ENCODE measurements around the gene RPS6KB2.

DNA sequence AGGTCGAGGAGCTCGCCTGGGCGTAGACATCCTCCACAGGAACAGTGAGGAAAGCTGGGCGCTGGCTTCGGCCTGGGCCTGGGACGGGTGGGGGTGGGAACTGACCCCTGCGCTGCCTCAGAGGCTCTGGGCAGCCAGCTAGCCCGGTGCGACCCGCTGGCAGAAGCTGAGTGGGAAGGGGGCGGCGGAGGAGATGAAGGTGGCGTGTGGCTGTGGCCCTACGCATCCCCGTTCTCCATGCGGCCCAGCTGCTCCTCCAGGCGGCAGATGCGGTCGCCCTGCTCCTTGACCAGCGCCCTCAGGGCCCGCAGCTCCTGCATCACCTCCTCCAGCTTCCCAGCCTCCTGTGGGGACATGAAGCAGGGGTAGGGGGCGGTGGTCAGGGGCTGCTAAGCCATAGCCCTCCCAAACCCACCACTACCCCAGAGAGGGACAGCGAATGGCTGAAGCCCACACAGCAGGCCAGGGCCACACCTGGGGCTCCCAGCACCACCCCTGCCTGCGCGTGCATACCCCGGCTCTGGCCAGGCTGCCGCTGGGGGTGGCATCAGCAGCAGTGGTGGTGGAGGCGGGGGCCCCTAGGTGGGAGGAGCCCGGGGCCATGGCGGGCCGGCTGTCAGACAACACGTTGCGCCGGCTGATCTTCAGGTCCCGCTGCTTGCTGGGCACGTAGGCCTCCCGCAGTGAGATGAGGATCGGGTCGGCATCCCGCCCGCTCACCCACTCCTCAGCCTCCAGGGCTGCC is 10.0 kb downstream of the RPS6KB2 start:
- TF ChIP-seq POLR2A (IDR thresholded peaks at IDR 0.05; ENCODE audit: borderline replicate concordance, extremely low read depth, insufficient read depth, insufficient read length) (no peak), CTCF (IDR thresholded peaks at IDR 0.05 in 2 of 3, conservative IDR thresholded peaks at IDR 0.05 in 1 of 3; ENCODE audit: borderline replicate concordance in 1 of 3, insufficient read depth in 1 of 3, low read depth in 2 of 3, low read length in 2 of 3) (no peak)
